GM18868 (cell line): ENCODE measurements around the gene LCOR.
A peak's percentile ranks its signal among the peaks of the same experiment; 100 is the strongest.

ENCODE experiments used
- ATAC-seq: cut with Tn5 transposase; IDR thresholded peaks from one replicate; pipeline ENCODE4 v1.9.1; 2021; ENCODE audit warnings: mild to moderate bottlenecking, moderate library complexity; ENCODE audit not compliant: unreplicated experiment

The LCOR gene

DNA sequence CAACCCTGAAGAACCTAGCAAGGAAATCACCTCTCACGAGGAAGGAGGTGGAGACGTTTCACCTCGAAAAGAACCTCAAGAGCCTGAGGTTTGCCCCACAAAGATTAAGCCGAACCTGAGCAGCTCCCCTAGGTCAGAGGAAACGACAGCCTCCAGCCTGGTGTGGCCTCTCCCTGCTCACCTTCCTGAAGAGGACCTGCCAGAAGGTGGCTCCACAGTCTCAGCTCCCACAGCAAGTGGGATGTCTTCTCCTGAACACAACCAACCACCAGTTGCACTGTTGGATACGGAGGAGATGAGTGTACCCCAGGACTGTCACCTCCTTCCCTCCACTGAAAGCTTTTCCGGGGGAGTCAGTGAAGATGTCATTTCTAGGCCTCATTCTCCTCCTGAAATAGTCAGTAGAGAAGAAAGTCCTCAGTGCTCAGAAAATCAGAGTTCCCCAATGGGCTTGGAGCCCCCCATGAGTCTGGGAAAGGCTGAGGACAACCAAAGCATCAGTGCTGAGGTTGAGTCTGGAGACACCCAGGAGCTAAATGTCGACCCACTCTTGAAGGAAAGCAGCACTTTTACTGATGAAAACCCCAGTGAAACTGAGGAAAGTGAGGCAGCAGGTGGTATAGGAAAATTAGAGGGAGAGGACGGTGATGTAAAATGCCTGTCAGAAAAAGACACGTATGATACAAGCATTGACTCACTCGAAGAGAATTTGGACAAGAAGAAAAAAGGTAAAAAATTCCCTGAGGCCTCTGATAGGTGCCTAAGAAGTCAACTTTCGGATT, 150.2 kb downstream of the LCOR start:
- ATAC-seq, result no peak

- ATAC-seq, result peak; percentile 60
Observed at GRCh38 chr10:96984541-96985131, 152.5 kb downstream of the LCOR start.

DNA sequence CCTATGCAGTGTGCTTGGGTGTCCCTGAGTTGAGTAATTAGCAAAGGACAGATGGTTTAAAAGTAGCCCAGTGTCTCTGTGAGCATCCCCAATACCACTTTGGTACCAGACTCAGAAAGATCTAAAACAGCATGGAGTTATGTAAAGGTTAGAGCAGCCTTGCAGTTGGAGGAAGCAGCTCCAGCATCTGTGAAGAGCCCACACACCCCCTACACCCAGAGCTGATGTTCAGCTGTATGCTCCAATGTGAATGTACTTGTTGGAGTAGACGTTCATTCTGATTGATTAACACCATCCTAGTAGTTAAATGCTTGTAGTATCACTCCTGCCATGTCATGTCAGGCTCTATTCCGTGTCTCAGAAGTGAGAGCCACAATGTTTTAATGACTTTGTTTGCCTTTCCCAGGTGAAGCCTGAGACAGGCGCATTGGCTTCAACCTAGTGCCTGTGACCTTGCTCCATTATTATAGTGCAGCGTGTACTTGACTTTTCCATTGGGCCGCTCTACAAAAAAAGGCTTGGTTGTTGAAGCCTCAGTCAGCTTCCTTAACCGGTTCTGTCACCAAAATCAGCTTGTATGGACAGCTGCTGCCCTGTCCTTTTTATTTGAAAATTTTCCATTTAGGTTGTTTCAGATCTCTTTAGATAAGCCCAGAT, 154.2 kb downstream of the LCOR start:
- no peak for ATAC-seq

GRCh38 chr10:96987141-96987841, 155.2 kb downstream of the LCOR start:
- ATAC-seq, result no peak

DNA sequence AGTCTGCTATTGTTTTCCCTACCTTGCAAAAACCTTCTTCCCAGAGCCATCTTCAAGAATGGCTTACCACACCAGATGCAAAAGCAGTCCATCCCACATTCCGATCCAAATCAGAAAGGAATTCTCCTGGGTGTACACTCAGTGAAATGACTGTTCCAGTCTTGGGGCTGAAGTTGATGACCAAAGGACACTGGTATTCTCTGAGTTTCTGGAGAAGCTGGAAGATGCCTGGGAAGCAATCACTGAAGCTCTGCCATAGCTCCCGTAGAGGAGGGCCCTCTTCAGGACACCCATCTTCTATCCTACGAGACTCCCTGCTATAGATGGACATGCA, 155.7 kb downstream of the LCOR start:
- no peak for ATAC-seq

GRCh38 chr10:96988426-96988825, 156.3 kb downstream of the LCOR start:
- no peak for ATAC-seq

- ATAC-seq, result peak; percentile 64
Observed at GRCh38 chr10:96991313-96991841, 159.3 kb downstream of the LCOR start.

GRCh38 chr10:96992721-96993120, 160.6 kb downstream of the LCOR start:
- ATAC-seq, result peak; percentile 67

DNA sequence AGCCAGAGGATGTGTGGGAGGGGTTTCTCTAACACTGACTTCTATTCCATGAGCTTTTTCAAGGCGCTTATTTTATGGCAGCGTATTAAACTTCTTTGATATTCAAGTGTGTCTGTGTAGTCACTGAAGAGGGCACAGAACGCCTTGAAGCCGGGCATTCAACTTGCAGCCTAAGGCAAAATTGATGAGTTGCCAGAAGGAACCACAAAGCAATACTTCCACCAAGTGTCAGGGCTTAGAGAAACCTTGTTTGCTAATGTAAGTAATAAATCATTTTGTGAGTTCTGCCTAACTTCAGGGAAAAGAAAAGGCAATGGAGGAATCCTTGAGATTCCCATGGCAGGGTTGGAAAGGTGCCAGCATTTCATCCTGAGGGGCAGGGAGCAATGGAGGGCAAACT, 163.8 kb downstream of the LCOR start:
- no peak for ATAC-seq

DNA sequence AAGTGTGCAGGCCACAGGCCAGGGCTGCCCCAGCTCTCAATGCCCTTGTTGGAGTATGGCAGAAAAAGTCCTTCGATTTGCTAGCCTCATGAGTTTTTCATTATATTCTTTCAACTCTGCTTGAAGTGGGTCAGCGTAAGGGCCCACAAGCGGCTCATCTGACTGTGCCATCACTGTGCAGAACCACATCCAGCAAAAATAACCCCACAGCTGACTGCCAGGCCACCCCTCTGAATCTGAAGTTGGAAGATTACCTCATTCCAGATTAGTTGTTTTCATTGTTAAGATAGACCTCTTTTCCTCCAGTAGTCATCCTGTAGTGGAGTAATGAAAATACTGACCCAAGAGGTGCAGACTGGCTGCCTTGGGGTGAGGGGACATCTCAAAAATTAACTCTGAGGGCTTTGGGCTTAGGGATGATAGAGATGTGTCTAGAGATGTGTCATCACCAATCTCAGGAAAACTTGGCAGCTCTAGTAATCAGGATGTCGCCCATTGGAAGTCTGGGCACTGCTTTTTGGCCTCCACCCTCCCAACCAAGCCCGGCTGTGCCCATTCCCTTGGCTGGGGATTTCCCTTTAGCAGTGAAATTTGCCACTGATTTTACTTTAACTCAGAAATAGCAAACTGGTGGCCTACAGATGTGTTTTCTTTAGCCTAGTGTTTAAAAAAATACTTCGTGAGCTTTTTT, 164.3 kb downstream of the LCOR start:
- no peak for ATAC-seq

GRCh38 chr10:96998329-96998888, 166.3 kb downstream of the LCOR start:
- ATAC-seq, result no peak

GRCh38 chr10:96999337-96999736, 167.2 kb downstream of the LCOR start:
- no peak for ATAC-seq

- no peak for ATAC-seq
Observed at GRCh38 chr10:96999987-97000386, 167.9 kb downstream of the LCOR start.

- ATAC-seq, result no peak
Observed at GRCh38 chr10:97000487-97001182, 168.5 kb downstream of the LCOR start.

GRCh38 chr10:97001183-97001991, 169.3 kb downstream of the LCOR start:
- ATAC-seq, result no peak

DNA sequence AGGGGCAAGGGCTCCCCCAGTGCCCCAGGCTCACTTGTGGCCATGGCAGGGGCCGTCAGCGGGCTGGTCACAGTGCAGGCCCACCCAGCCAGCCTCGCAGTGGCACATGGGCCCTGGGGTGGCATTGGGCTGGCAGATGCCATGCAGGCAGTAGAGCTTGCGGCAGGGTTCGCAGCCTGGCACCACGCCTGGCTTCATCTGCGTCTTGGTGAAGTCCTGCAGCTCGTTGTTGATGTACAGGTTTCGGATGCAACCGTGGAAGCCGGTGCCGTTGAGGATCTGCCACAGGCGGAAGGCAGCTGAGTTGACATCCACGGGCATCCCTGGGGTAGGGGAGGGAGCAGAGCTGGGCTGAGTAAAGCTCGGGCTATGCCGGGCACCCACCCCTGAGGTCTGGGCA, 170.6 kb downstream of the LCOR start:
- no peak for ATAC-seq

DNA sequence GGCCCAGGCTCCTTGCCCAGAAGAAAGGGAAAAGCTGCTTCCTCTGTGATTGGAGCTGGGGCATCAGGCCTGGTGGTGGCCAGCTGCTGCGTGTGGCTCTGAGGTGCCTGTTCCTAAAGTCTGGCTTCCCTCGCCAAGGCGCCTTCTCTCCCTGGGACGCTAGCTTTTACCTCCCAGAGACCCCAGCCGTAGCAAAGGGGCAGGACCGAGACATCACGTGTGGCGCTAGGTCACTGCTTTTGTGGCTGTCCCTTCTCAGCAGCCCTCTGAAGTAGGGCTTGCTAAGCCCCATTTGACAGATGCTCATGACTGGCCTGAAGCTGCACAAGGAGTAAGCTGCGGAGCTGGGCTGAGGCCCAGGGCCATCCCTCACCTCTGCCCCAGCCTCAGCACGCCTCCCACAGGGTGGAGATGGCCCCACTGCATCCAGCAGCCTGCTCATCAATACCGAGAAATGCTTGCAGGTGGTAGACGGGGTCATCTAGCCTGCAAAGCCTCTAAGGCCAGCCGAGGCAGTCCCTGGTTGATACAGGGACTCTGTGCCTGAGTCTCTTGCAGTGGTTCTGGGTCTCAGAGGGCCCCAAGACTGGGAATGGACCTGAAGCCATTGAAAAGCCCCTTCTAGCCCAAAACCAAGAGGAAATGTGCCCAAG, 171.2 kb downstream of the LCOR start:
- no peak for ATAC-seq

DNA sequence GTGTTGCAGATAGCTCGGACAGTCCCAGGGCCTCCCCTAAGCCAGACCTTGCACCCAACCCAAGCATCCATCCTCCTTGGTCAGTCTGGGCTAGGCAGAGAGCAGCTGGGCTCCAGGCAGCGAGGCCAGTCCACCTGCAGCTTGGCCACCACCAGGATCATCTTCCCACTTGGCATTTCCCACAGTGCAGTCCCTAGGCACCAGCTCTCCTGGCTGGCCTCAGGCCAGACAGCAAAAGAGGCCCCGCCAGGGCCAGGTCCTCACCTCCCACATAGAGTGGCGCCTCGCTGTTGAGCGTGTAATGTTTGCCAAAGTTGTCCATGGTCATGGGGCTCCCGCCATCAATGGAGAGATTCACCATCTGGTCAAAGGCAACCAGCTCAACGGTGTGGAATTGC, 171.7 kb downstream of the LCOR start:
- no peak for ATAC-seq

- ATAC-seq, result no peak
Observed at GRCh38 chr10:97004591-97004990, 172.5 kb downstream of the LCOR start.
